ENCODE measurements around the gene RRH. TPM values are rescaled to one million over a fixed set of nuclear protein-coding genes. Genes with fewer than 3 reads are reported as not detected.
"Not testable (repeated sequence)": the region's sequence is repeated elsewhere in the genome, so short reads cannot be mapped to it uniquely, and the experiment has no call there.

The RRH gene
- total RNA-seq, 4 donors from 2014 or later = 0.18 to 0.19 TPM; not detected in 2

GRCh38 chr4:109850601-109851000, 22.8 kb downstream of the RRH start:
- Histone ChIP-seq H3K27ac (no peak overlapping the region), H3K9me3 (no peaks in the 10 kb centered on the region), H3K36me3 (no peaks in the 10 kb centered on the region), H3K4me1 (no peaks in the 10 kb centered on the region), H3K27me3 (no peaks in the 10 kb centered on the region), H3K4me3 (no peak overlapping the region)
- intact Hi-C loops (cut with DNase I) = no loop called here
- 79 to 96% methylated on average over 3 to 5 of the region's 5 CpGs for WGBS, 2 donors
- TF ChIP-seq CTCF (IDR thresholded peaks at IDR 0.05) (no peak), POLR2A (IDR thresholded peaks at IDR 0.05) (no peak)
- no peak for DNase-seq

- peaks cover 0 to 13% (median 0%) of the 10 kb centered on the region in 3 donors for H3K4me1 ChIP-seq
- 63 to 71% methylated on average over 4 of the region's 4 CpGs for WGBS, 2 donors
- H3K36me3 ChIP-seq; H3K4me3 ChIP-seq; H3K27me3 ChIP-seq; intact Hi-C loops (cut with DNase I); H3K9me3 ChIP-seq; DNase-seq; H3K27ac ChIP-seq: not testable (repeated sequence)
These were observed 31.9 kb downstream of the RRH start for GRCh38 chr4:109859426-109860300.

- Histone ChIP-seq H3K9me3 (no peaks in the 10 kb centered on the region), H3K4me1 (peaks cover 0 to 13% (median 0%) of the 10 kb centered on the region in 3 donors), H3K27me3 (no peaks in the 10 kb centered on the region), H3K36me3 (no peaks in the 10 kb centered on the region), H3K4me3 (no peak overlapping the region), H3K27ac (no peak overlapping the region)
- 90 to 95% methylated on average over 2 of the region's 2 CpGs for WGBS, 2 donors
- no peak for TF ChIP-seq POLR2A (IDR thresholded peaks at IDR 0.05)
- TF ChIP-seq CTCF (IDR thresholded peaks at IDR 0.05) = no peak
- DNase-seq = no peak
- intact Hi-C loops (cut with DNase I) = no loop called here
These were observed 33.5 kb downstream of the RRH start for GRCh38 chr4:109861271-109861670.

GRCh38 chr4:109861916-109862511, 34.2 kb downstream of the RRH start:
- Histone ChIP-seq H3K27me3 (no peaks in the 10 kb centered on the region), H3K27ac (no peak overlapping the region), H3K4me3 (no peak overlapping the region), H3K4me1 (peaks cover 0 to 13% (median 0%) of the 10 kb centered on the region in 3 donors), H3K36me3 (no peaks in the 10 kb centered on the region), H3K9me3 (no peaks in the 10 kb centered on the region)
- no peak for TF ChIP-seq POLR2A (IDR thresholded peaks at IDR 0.05)
- TF ChIP-seq CTCF (IDR thresholded peaks at IDR 0.05) = no peak
- DNase-seq = no peak
- 67 to 75% methylated on average over 3 of the region's 3 CpGs for WGBS, 2 donors
- intact Hi-C loops (cut with DNase I) = no loop called here

- H3K27ac ChIP-seq = no peak overlapping the region
- DNase-seq = no peak
- intact Hi-C loops (cut with DNase I) = no loop called here
- peaks cover 0 to 9% (median 0%) of the 10 kb centered on the region in 3 donors for H3K4me1 ChIP-seq
- no peak overlapping the region for H3K4me3 ChIP-seq
- no peaks in the 10 kb centered on the region for H3K27me3 ChIP-seq
- H3K36me3 ChIP-seq = no peaks in the 10 kb centered on the region
- TF ChIP-seq POLR2A (IDR thresholded peaks at IDR 0.05) (no peak), CTCF (IDR thresholded peaks at IDR 0.05) (no peak)
- H3K9me3 ChIP-seq = no peaks in the 10 kb centered on the region
These were observed 36.4 kb downstream of the RRH start for GRCh38 chr4:109864134-109864533.
